Stimulated activated CD8-positive, alpha-beta memory T cell treated with anti-CD3 and anti-CD28 coated beads, Interleukin-12 subunit alpha, Interleukin-12 subunit beta, amount 100 ng/mL, for 4 hours (primary cell): ENCODE measurements around the gene TM2D1.
"Not testable (repeated sequence)": the region's sequence is repeated elsewhere in the genome, so short reads cannot be mapped to it uniquely, and the experiment has no call there.

Source experiments
- DNase-seq: peaks from one replicate; pipeline ENCODE4 v3.0.0-alpha.2; 2020; ENCODE audit warnings: low read depth

Gene TM2D1

GRCh38 chr1:61724813-61725694 lies at the start of gene TM2D1:
Gene TM2D1, minus strand, starts transcription at chr1:61725141. Its CDS starts 21 bp downstream, at chr1:61725120.
- peak; percentile 77 for DNase-seq

GRCh38 chr1:61770131-61770530 lies 45.2 kb upstream of the TM2D1 start:
- DNase-seq = no peak

GRCh38 chr1:61757950-61758349 lies 33.0 kb upstream of the TM2D1 start:
- no peak for DNase-seq

- no peak for DNase-seq
Measured at GRCh38 chr1:61756773-61757172, 31.8 kb upstream of the TM2D1 start.

GRCh38 chr1:61754545-61754944 lies 29.6 kb upstream of the TM2D1 start:
- no peak for DNase-seq

- no peak for DNase-seq
Measured at GRCh38 chr1:61753998-61754508, 29.1 kb upstream of the TM2D1 start.

- DNase-seq = no peak
Measured at GRCh38 chr1:61752921-61753389, 28.0 kb upstream of the TM2D1 start.

GRCh38 chr1:61749574-61749973 lies 24.6 kb upstream of the TM2D1 start:
- no peak for DNase-seq

GRCh38 chr1:61748566-61748965 lies 23.6 kb upstream of the TM2D1 start:
- no peak for DNase-seq

- DNase-seq = no peak
Measured at GRCh38 chr1:61746813-61747212, 21.9 kb upstream of the TM2D1 start.

GRCh38 chr1:61743716-61744580 lies 19.0 kb upstream of the TM2D1 start:
- DNase-seq = no peak

GRCh38 chr1:61743431-61743705 lies 18.4 kb upstream of the TM2D1 start:
- DNase-seq = no peak

- DNase-seq = no peak
Measured at GRCh38 chr1:61742620-61743430, 17.9 kb upstream of the TM2D1 start.

- peak; percentile 62 for DNase-seq
Measured at GRCh38 chr1:61741711-61742619, 17.0 kb upstream of the TM2D1 start, which contains the start of gene PATJ. Gene PATJ, plus strand, starts transcription at chr1:61742480. Its CDS starts 20,413 bp downstream, at chr1:61762893.

GRCh38 chr1:61740751-61741700 lies 16.1 kb upstream of the TM2D1 start:
- no peak for DNase-seq

GRCh38 chr1:61732726-61733125 lies 7.8 kb upstream of the TM2D1 start:
- no peak for DNase-seq

- DNase-seq = not testable (repeated sequence)
Measured at GRCh38 chr1:61730679-61731078, 5.7 kb upstream of the TM2D1 start.

GRCh38 chr1:61727544-61727943 lies 2.6 kb upstream of the TM2D1 start:
- DNase-seq = no peak

GRCh38 chr1:61724506-61724812 lies 482 bp downstream of the TM2D1 start:
- no peak for DNase-seq
